ENCODE data around the gene FNDC7.

DNA sequence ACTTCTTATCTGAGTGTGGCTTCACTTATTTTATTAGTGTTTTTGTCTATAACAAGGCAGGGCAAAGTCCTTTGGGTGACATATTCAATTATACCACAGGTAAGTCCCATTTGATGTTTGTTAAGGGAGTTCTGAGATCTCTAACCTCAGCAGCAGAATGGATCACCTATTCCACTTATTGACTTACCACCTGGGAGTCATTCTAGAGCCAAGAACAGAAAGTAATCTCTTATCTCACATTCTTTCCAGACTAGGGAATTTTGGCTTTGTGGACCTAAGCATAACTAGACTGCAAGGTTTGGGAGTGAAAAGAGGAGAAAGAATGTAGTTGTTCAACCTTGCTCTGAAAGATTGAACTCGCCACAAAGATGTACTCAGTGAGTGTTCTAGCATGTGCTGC is 13.2 kb downstream of the FNDC7 start:
- TF ChIP-seq CTCF (IDR thresholded peaks at IDR 0.05) (no peak), POLR2A (IDR thresholded peaks at IDR 0.05) (no peak)

All from adrenal gland (tissue), 5 donors.